GM18909 (cell line): ENCODE data around the gene RASA4B.
"Not testable (repeated sequence)": the region's sequence is repeated elsewhere in the genome, so short reads cannot be mapped to it uniquely, and the experiment has no call there.

Experiments used
- ATAC-seq: cut with Tn5 transposase; IDR thresholded peaks from one replicate; pipeline ENCODE4 v1.9.1; 2021; ENCODE audit warnings: mild to moderate bottlenecking; ENCODE audit not compliant: unreplicated experiment, poor library complexity

Gene RASA4B

DNA sequence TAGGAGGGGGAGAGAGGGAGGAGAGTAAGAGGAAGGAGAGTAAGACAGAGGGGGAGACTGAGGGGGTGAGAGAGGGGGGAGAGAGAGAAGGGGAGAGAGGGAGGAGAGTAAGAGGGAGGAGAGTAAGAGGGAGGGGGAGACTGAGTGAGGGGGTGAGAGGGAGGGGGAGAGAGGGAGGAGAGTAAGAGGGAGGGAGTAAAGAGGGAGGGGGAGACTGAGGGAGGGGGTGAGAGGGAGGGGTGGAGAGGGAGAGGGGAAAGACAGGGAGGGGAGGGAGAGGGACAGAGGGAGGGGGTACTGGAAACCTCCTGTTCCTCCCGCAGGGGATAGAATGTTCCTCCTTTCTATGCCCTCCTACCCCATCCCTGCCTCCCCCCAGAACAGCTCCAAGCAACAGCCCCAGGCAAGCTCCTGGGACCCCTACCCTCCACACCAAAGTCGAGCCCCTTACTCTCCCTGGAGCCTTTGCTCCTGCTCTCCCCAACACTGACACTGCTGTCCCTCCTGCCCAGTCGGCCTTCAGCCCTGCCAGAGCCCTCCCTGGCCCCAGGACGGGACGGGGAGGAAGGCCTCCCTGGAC lies 4.8 kb downstream of the RASA4B start:
- not testable (repeated sequence) for ATAC-seq

GRCh38 chr7:102511860-102512522 lies 5.6 kb downstream of the RASA4B start:
- peak; percentile 40 for ATAC-seq

GRCh38 chr7:102510575-102510974 lies 7.0 kb downstream of the RASA4B start:
- ATAC-seq = not testable (repeated sequence)

DNA sequence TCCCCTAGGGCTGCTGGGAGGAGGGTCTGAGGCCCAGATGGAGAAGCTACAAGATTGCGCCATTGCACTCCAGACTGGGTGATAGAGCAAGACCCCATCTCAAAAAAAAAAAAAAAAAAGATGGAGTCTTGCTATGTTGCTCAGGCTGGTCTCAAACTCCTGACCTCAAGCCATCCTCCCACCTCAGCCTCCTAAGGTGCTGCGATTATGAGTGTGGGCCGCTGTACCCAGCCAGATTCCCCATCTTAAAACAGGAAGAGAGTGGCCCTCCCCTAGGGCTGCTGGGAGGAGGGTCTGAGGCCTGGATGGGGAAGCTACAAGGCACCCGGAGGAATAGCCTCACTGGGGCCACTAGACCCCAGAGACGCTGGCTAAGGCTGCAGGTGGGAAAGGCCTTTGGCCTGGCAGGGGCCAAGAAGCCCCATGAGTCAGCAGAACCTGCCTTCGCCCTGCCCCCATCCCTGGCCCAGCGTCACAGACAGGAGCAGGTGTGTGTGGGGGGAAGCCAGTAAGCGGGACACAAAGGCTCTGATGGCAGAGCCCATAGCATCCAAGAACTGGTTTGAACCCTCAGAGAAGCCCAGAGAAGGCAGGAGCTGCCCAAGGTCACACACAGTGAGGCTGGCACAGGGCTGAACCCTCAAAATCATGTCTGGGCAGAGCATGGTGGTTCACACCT lies 10.0 kb downstream of the RASA4B start:
- ATAC-seq = not testable (repeated sequence)

- ATAC-seq = not testable (repeated sequence)
These were observed 12.0 kb downstream of the RASA4B start for GRCh38 chr7:102505298-102506185.

DNA sequence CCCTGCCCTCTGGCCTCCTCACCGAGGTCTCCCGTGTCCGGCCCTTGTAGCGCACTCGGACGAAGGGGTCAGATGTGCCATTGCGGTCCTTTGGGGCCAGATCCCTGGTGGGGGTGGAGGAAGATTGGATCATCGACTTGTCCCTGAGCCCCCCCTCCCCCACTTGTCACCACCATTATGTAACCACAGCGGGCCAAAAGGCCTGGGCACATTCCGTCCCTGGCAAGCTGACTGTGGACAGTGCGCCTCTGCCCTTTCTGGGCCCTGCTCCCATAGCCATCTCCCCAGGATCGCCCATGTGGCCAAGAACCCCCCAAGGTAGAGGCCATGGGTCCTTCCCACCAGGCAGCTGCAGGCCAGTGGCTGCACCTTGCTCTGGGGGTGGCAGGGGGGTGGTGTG lies 14.4 kb downstream of the RASA4B start:
- not testable (repeated sequence) for ATAC-seq

GRCh38 chr7:102498321-102498720 lies 19.3 kb downstream of the RASA4B start:
- not testable (repeated sequence) for ATAC-seq

- ATAC-seq = not testable (repeated sequence)
These were observed 20.3 kb downstream of the RASA4B start for GRCh38 chr7:102497308-102497707.

DNA sequence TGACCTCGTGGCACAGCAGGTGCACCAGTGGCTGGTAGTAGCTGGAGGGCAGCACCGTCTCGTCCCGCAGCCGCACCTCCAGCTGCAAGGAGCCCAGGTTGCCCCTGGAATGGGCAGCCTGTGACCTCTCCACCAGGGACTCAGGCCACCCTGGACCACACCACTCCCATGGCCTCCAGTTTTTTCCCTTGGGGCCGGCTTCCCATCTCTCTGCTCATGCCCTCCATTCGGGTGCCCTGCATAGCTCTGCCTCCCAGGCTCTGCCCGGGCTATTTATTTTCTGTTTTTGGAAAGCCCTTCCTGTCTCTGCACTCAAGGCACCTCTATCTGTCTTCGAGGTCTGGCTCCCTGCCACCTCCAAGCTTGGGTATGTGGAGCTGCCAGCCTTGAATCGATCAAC lies 20.7 kb downstream of the RASA4B start:
- ATAC-seq = not testable (repeated sequence)

DNA sequence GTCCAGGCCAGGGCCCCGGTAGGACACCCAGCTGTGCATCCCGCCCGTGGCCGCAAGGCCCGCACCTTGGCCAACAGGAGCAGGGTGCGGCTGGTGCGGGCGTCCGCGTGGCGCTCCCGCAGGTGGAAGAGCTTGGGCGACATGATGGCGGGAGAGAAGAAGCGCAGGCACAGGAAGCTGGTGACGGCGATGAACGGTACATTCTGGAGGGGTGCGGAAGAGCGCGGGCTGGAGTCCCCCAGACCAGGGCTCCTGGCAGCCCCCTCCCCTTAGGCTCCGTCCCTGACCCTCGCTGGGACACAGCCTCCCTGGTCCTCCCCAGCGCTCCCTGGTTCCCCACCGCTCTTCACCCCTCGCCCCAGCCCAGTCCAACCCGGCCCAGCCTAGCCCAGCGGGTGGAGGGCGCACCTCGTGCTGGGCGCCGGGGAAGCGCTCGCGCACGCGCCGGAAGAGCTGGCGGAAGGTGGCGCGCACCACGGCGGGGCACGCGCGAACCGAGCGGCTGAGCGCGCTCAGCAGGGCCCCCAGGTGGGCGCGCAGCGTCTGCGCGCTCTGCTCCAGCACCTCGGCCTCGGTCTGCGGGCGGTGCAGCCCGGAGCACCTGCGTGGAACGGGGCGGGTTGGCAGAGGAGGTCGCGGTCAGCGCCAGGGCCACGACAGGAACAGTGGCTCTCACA lies 23.0 kb downstream of the RASA4B start:
- ATAC-seq = peak; percentile 66

DNA sequence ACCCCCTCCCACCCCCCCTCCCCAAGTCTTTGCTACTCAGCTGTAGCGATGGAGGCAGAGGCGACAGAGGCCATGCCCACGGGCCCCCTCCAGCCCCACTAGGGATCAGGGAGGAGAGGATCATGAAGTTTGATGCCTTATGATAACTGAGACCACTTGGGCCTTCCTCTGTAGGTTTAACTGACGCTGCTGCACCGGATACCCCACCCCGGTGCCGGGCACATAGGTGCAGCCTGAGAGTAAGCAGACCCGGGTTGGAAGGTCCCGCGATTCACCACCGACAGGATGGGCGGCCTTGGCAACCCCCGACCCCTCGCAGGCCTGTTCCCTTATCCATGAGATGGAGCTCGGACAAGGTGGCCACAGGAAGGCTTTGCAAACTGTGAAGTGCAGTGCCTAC lies 23.6 kb downstream of the RASA4B start:
- peak; percentile 3 for ATAC-seq

DNA sequence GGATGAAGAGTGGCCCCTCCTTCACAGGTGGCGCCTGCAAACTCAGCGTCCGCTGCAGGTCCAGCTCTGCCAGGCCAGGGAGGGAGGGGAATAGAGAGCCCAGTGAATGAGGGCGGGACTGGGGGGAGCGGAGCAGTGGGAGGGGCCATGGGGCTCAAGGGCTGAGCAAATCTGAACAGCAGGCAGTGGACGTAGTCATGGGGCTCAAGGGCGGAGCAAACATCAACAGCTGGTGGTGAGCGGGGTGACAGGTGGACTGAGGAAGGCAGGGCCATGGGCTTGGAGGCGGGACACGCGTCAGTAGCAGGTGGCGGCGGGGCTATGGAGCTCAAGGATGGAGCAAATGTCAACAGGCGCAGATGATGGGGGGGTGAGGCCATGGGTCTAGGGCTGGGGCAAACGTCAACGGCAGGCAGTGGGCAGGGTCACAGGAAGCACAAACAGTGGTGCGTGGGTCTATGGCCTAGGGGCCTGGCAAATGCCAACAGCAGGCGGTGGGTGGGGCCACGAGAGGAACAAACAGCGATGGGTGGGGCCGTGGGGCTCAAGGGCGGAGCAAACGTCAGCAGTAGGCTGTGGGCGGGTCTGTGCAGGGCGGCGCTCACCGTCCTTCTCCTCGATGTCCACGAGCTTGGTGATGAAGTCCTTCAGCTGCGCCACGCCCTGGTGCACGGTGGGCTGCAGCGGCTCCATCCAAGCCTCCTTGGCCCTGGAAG lies 24.2 kb downstream of the RASA4B start:
- peak; percentile 46 for ATAC-seq

DNA sequence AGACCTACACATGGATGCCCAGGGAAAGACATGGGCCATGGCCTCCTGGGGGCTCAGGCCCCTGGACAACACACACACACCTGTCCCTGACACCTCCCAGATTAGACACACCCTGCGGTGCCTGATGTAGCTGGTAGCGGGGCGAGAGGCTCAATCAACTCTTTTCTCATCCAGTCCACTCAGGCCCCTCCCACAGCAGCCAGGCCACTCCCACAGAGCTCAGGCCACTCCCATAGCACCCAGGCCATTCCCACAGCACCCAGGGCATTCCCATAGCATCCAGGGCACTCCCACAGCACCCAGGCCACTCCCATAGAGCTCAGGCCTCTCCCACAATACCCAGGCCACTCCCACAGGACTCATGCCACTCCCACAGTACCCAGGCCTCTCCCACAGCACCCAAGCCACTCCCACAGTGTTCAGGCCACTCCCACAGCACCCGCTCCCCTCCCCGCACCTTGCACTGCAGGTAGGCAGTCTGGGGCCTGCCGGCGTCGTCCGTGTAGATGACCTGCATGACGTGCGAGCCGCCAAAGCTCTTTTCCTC lies 27.0 kb downstream of the RASA4B start:
- ATAC-seq = peak; percentile 36

GRCh38 chr7:102484317-102484716 lies 33.3 kb downstream of the RASA4B start:
- not testable (repeated sequence) for ATAC-seq

GRCh38 chr7:102481962-102482361 lies 35.6 kb downstream of the RASA4B start:
- not testable (repeated sequence) for ATAC-seq

DNA sequence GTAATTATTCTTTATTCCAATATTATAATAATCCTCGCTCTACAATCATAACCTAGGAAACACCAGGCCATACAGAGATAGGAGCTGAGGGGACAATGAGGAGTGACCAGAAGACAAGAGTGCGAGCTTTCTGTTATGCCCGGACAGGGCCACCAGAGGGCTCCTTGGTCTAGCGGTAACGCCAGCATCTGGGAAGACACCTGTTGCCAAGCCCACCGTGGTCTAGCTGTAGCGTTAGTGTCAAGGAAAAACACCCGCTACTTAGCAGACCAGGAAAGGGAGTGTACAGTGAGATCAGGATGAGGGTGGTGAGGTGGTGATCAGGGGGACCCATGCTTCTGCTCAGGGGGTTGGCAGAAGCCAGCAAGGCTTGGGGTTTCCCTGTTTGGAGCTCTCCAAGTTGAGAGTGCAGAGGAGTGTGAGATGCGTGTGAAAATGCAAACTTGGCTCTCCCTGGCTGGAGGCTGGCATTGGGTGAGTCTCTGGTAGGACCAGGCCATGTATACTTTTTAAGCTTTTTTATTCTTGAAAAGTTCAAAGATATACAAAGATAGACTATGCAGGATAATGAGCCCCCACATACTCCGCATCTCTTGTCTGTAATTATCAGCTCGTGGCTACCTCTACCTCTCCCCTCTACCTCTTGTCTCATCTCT lies 37.5 kb downstream of the RASA4B start:
- ATAC-seq = not testable (repeated sequence)

DNA sequence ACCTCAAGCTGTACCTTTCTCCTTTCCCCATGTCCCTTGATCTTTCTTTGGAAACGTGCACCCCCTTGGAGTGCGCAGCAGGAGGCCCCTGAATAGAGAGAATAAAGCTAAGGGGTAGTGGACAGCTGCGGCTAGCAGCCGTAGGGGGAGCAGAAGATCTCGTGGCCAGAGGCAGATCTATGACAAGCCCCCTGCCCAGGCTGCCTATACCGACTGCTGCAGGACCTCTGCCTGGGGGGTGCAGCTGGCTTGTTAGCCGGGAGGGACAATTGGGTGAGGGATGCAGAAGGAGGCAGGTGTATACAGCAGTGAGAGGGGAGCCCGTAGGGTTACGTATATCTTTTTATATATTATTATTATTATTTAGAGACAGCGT lies 38.4 kb downstream of the RASA4B start:
- ATAC-seq = peak; percentile 17

- peak; percentile 96 for ATAC-seq
These were observed 39.0 kb downstream of the RASA4B start, which contains the start of gene POLR2J for GRCh38 chr7:102478314-102479208. Gene POLR2J (minus strand): TSS chr7:102478922. CDS start chr7:102478860, 62 bp downstream.
